GM12878 (cell line): ENCODE data around the gene NEMP2.

Experiments used
- ATF3 ChIP-seq: IDR thresholded peaks from 2 replicates; pipeline ENCODE4 v1.6.1; 2011; ENCODE audit warnings: low read depth, mild to moderate bottlenecking, low read length, moderate library complexity, borderline replicate concordance; ENCODE audit errors: extremely low read depth
- CEBPZ ChIP-seq: fragments of 150-350 bp; IDR thresholded peaks from 2 replicates; pipeline ENCODE4 v1.6.1; 2016; ENCODE audit warnings: low read depth, low read length
- CTCF ChIP-seq, 3 experiments: IDR thresholded peaks in 2 of 3; conservative IDR thresholded peaks in 1 of 3; 2 replicates each; pipeline ENCODE4 v1.5.1; 2011; ENCODE audit warnings: low read depth in 3 of 3, low read length in 3 of 3, mild to moderate bottlenecking in 3 of 3, control low read depth in 2 of 3, moderate library complexity in 2 of 3, inconsistent platforms in 1 of 3, mixed read lengths in 1 of 3; ENCODE audit not compliant: control insufficient read depth in 2 of 3, insufficient read depth in 1 of 3; ENCODE audit errors: extremely low read depth in 1 of 3
- E4F1 ChIP-seq: fragments of 450-650 bp; IDR thresholded peaks from 2 replicates; pipeline ENCODE4 v1.6.1; 2018; ENCODE audit warnings: borderline replicate concordance, mild to moderate bottlenecking; ENCODE audit not compliant: partially characterized antibody
- RBBP5 ChIP-seq: fragments of 200-600 bp; sonication (generic); conservative IDR thresholded peaks from 2 replicates; pipeline ENCODE4 v1.6.1; 2016
- TF ChIP-seq, protein P1 (sequence below): fragments of 450-650 bp; IDR thresholded peaks from 2 replicates; pipeline ENCODE4 v1.6.1; 2017; ENCODE audit warnings: mild to moderate bottlenecking, low read depth, inconsistent platforms; ENCODE audit not compliant: poor library complexity, severe bottlenecking

DNA sequence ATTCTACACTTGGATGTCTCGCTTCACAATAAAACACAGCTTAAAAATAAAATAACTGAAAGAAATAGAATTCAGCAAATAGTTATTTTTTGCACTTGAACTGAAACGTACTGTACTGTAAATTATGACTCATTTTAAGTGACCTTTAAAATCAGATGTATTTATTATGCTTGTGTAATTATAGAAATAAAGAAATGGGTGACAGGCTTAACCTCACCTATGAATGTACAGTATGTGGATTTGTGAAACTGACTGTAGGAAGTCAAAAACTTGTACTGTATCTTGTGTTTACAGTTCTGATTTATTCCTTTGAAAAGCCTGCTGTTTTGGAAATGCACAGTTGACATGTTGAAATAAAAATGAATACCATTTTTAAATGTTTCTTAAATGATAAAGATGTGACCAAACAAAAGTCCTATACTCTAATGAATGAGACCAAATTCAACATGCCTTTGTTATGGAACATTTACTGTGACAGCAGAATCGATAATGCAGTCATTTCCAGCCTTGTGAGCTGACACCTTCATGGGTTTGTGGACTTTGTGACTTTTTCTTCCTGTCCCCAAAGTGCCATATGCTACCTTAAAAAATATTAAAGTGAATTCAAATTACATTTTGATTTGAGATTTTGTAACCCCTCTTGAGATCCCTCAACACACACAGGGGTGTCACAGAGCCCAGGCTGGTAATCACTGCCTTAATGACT is 32.7 kb downstream of the NEMP2 start:
- TF ChIP-seq CEBPZ (no peak), ATF3 (no peak), RBBP5 (no peak), E4F1 (no peak), CTCF (IDR thresholded peaks at IDR 0.05 in 2 of 3, conservative IDR thresholded peaks at IDR 0.05 in 1 of 3; ENCODE audit: control insufficient read depth in 2 of 3, extremely low read depth in 1 of 3, insufficient read depth in 1 of 3, low read depth in 3 of 3, low read length in 3 of 3) (no peak)
- TF ChIP-seq, protein P1, sequence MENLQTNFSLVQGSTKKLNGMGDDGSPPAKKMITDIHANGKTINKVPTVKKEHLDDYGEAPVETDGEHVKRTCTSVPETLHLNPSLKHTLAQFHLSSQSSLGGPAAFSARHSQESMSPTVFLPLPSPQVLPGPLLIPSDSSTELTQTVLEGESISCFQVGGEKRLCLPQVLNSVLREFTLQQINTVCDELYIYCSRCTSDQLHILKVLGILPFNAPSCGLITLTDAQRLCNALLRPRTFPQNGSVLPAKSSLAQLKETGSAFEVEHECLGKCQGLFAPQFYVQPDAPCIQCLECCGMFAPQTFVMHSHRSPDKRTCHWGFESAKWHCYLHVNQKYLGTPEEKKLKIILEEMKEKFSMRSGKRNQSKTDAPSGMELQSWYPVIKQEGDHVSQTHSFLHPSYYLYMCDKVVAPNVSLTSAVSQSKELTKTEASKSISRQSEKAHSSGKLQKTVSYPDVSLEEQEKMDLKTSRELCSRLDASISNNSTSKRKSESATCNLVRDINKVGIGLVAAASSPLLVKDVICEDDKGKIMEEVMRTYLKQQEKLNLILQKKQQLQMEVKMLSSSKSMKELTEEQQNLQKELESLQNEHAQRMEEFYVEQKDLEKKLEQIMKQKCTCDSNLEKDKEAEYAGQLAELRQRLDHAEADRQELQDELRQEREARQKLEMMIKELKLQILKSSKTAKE: no peak
